Raji (cell line): ENCODE measurements around the gene ATRX.

Experiments used
- POLR2A ChIP-seq: IDR thresholded peaks from 2 replicates; pipeline ENCODE4 v1.6.1; 2011; ENCODE audit warnings: low read depth, low read length, control low read depth; ENCODE audit not compliant: insufficient read depth

Gene ATRX

DNA sequence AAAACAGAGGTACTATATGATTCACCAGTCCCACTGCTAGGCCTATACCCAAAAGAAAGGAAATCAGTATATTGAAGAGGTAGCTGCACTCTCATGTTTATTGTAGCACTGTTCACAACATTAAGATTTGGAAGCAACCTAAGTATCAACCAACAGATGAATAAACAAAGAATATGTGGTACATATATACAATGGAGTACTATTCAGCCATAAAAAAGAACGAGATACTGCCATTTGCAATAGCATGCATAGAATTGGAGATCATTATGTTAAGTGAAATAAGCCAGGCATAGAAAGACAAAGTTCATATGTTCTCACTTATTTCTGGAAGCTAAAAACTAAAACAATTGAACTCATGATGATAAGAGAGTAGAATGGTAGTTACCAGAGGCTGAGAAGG is 266.3 kb downstream of the ATRX start:
- TF ChIP-seq POLR2A = no peak

DNA sequence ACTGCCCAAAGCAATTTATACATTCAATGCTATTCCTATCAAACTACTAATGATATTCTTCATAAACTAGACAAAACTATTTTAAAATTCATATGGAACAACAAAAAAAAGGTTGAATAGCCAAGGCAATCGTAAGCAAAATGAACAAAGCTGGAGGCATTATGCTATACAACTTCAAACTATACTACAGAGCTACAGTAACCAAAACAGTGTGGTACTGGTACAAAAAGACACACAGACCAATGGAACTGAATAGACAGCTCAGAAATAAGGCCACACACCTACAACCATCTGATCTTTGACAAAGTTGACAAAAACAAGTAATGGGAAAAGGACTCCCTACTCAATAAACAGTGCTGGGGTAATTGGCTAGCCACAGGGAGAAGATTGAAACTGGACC is 271.8 kb downstream of the ATRX start:
- no peak for TF ChIP-seq POLR2A

DNA sequence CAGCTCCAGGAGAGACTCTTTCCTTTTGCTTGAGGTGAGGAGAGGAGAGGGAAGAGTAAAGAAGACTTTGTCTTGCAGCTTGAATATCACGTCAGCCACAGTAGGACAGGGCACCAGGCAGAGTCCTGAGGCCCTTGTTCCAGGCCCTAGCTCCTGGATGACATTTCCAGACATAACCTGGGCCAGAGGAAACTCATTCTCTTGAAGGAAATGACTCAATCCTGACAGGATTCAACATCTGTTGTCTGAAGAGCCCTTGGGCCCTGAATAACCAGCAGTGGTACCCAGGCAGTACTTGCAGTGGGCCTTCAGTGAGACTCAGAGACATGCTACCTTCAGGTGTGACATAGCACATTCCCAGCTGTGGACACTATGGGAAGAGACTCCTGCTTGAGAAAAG is 276.0 kb downstream of the ATRX start:
- no peak for TF ChIP-seq POLR2A

DNA sequence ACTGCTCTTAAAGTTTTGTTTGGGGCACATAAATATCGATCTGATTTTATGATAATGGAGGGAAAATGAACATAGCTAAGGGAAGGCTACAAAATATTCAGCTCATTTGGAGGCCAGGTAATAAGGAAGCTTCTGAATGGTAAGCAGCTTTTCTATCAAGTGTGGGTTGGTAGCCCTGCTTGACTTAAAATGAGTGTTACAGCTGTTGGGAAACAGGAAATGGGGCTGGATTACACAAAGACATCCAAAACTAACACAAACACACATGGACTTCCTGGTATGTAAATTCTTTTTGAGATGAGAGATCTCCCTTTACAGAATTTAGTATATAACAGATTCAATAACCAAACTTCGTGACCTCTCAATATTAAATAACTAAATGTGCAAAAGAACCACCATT is 280.8 kb downstream of the ATRX start:
- no peak for TF ChIP-seq POLR2A

DNA sequence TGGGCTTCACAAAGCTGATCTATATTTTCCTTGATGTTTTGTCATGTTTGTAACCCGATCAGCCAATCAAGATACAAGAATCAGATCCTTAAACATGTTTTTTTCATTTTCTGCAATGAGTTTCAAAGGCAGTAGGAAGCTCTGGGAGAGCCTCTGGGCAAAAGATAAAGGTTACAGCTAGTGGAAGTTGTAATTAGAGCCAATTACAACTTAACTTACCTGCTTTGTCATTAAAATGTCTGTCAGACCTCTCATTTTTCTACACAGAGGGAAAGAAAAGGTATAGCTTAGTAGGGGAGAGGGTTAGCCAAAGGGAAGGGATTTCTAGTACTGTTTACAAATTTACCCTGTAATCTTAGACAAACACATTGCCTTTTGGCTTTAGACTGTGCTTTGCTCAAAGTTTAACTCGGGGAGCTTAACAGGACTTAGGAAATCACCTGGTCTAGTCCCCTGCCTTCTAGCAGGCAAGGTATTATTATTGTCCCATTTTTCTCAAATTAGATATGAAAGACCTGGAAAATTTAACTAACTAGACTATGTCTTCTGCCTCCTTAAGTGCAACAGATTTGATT is 283.0 kb downstream of the ATRX start:
- TF ChIP-seq POLR2A = no peak

DNA sequence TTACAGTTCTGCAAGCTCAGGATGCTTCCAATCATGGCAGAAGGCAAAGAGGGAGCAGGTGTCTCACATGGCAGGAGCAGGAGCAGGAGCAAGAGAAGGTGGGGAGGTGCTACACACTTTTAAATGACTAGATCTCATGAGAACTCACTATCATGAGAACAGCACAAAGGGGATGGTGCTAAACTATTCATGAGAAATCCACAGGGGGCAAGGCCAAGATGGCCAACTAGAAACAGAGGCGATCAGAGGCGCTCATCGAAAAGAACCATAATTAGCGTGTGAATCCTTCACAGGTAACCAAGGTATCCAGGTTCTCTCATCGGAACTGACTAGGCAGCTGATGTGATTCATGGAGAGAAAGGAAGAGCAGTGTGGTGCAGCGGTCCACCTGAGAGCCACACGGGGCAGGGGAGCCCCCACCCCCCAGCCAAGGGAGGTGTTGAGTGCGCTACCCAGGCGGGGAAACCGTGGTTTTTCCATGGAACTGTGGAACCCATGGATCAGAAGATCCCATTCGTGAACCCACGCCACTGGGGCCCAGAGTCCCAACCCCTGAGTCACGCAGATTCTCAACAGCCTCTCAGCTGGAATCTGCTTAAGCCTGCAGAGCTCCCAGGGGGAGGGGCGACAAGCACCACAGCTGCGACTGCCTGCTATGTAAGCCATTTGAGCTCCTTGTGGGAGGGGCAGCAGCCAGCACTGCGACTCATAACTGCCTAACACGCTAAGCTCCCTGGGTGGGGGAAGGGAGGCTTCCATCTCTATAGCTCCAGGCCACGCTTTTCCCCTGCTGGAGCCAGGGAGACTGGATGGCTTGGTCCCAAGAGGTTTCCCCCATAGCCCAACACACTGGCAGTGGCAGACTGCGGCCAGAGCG is 292.1 kb downstream of the ATRX start:
- TF ChIP-seq POLR2A = no peak

DNA sequence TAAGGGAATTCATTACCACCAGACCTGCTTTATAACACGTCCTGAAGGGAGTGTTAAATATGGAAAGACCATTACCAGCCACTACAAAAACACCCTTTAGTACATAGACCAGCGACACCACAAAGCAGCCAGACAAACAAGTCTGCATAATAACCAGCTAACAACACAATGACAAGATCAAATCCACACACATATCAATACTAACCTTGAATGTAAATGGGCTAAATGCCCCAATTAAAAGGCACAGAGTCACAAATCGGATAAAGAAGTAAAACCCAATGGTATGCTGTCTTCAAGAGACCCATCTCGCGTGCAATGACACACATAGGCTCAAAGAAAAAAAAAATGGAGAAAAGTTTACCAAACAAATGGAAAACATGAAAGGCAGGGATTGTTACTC is 302.0 kb downstream of the ATRX start:
- no peak for TF ChIP-seq POLR2A

DNA sequence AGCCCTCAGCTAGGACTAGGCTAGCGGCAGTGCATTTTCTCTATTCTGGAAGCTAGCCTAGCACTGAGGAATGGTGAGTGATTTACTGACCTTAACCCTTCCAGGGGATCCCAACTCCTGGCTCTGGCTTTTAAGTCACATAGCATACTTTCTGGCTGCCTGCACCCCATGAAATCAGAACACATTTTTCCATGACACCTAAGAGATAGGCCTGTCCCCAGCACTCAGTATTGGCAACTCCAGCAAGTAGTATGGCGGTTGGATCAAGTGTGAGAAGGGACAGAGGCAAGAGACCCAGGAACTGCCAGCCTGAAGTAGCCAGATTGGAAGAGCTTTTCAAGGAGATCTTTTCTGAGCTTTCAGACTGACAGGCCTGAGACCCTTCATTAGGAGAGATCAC is 330.6 kb downstream of the ATRX start:
- no peak for TF ChIP-seq POLR2A
